H9 (cell line): Measurements from ENCODE around the gene MON2. TPM values are rescaled to one million over a fixed set of nuclear protein-coding genes. Genes with fewer than 3 reads are reported as not detected.

ENCODE experiments used
- DNase-seq: peaks from one replicate; pipeline ENCODE4 v3.0.0-alpha.2; 2017
- H2AFZ ChIP-seq: one replicate; pipeline ENCODE4 v1.6.1; 2013; ENCODE audit warnings: mild to moderate bottlenecking, low read length, control low read depth, moderate library complexity
- H2AK5ac ChIP-seq: 2 replicates; pipeline ENCODE4 v1.6.1; 2013; ENCODE audit warnings: low read length, control low read depth, mixed read lengths; ENCODE audit not compliant: insufficient read length
- H2BK120ac ChIP-seq: one replicate; pipeline ENCODE4 v1.6.1; 2013; ENCODE audit warnings: low read depth, mild to moderate bottlenecking, low read length, control low read depth, inconsistent platforms; ENCODE audit not compliant: poor library complexity, severe bottlenecking
- H2BK12ac ChIP-seq: 2 replicates; pipeline ENCODE4 v1.6.1; 2013; ENCODE audit warnings: low read length, control low read depth, mixed read lengths, low read depth; ENCODE audit not compliant: insufficient read length
- H2BK15ac ChIP-seq: 2 replicates; pipeline ENCODE4 v1.6.1; 2013; ENCODE audit warnings: low read depth, low read length, control low read depth
- H2BK20ac ChIP-seq: one replicate; pipeline ENCODE4 v1.6.1; 2013; ENCODE audit warnings: low read depth, mild to moderate bottlenecking, low read length, control low read depth, inconsistent platforms; ENCODE audit not compliant: poor library complexity, severe bottlenecking
- H2BK5ac ChIP-seq: 2 replicates; pipeline ENCODE4 v1.6.1; 2013; ENCODE audit warnings: low read length, control low read depth, mixed read lengths; ENCODE audit not compliant: insufficient read length
- H3K14ac ChIP-seq: 2 replicates; pipeline ENCODE4 v1.6.1; 2013; ENCODE audit warnings: low read length, control low read depth; ENCODE audit not compliant: insufficient read depth
- H3K18ac ChIP-seq: 2 replicates; pipeline ENCODE4 v1.6.1; 2013; ENCODE audit warnings: low read depth, mild to moderate bottlenecking, mixed read lengths, low read length, control low read depth; ENCODE audit not compliant: insufficient read length
- H3K23ac ChIP-seq: 2 replicates; pipeline ENCODE4 v1.6.1; 2013; ENCODE audit warnings: low read length, control low read depth, mixed read lengths, low read depth; ENCODE audit not compliant: insufficient read length
- H3K23me2 ChIP-seq: 2 replicates; pipeline ENCODE4 v1.6.1; 2013; ENCODE audit warnings: low read depth, mild to moderate bottlenecking, mixed read lengths, low read length, control low read depth; ENCODE audit not compliant: insufficient read length, poor library complexity, severe bottlenecking
- H3K27ac ChIP-seq: 2 replicates; pipeline ENCODE4 v1.5.1; 2013; ENCODE audit warnings: low read length, control low read depth, mixed read lengths, low read depth; ENCODE audit not compliant: insufficient read length
- H3K27me3 ChIP-seq: 2 replicates; pipeline ENCODE4 v1.6.1; 2013; ENCODE audit warnings: low read length, control low read depth, inconsistent platforms; ENCODE audit not compliant: insufficient read depth
- H3K4ac ChIP-seq: 2 replicates; pipeline ENCODE4 v1.6.1; 2013; ENCODE audit warnings: low read depth, mild to moderate bottlenecking, control low read depth, inconsistent platforms, low read length, moderate library complexity
- H3K4me1 ChIP-seq: 2 replicates; pipeline ENCODE4 v1.6.1; 2013; ENCODE audit warnings: low read length, control low read depth, inconsistent platforms; ENCODE audit not compliant: insufficient read depth
- H3K4me2 ChIP-seq: 2 replicates; pipeline ENCODE4 v1.6.1; 2013; ENCODE audit warnings: low read length, control low read depth, mixed read lengths; ENCODE audit not compliant: insufficient read length, insufficient read depth
- H3K56ac ChIP-seq: 2 replicates; pipeline ENCODE4 v1.6.1; 2013; ENCODE audit warnings: low read depth, mild to moderate bottlenecking, mixed read lengths, low read length, control low read depth; ENCODE audit not compliant: insufficient read length
- H3K79me1 ChIP-seq: 2 replicates; pipeline ENCODE4 v1.6.1; 2013; ENCODE audit warnings: low read depth, mild to moderate bottlenecking, moderate library complexity, low read length, control low read depth, inconsistent platforms; ENCODE audit not compliant: insufficient read depth, poor library complexity, severe bottlenecking
- H3K79me2 ChIP-seq: 2 replicates; pipeline ENCODE4 v1.6.1; 2013; ENCODE audit warnings: low read length, control low read depth, inconsistent platforms; ENCODE audit not compliant: insufficient read depth
- H3K9ac ChIP-seq: 2 replicates; pipeline ENCODE4 v1.6.1; 2013; ENCODE audit warnings: low read length, control low read depth, mixed read lengths; ENCODE audit not compliant: insufficient read length; ENCODE audit errors: extremely low read depth
- H3K9me3 ChIP-seq: one replicate; pipeline ENCODE4 v1.6.1; 2013; ENCODE audit warnings: low read depth, low read length, inconsistent platforms; ENCODE audit not compliant: control insufficient read depth
- H3T11ph ChIP-seq: one replicate; pipeline ENCODE4 v1.6.1; 2013; ENCODE audit warnings: mild to moderate bottlenecking, low read length, control low read depth, inconsistent platforms
- H4K20me1 ChIP-seq: one replicate; pipeline ENCODE4 v1.6.1; 2013; ENCODE audit not compliant: control insufficient read depth, insufficient read length, insufficient read depth
- H4K5ac ChIP-seq: 2 replicates; pipeline ENCODE4 v1.6.1; 2013; ENCODE audit warnings: low read depth, mild to moderate bottlenecking, mixed read lengths, low read length, control low read depth; ENCODE audit not compliant: insufficient read length
- H4K8ac ChIP-seq: replicated peaks from 2 replicates; pipeline ENCODE4 v1.6.1; 2013; ENCODE audit warnings: low read length, control low read depth, mixed read lengths, low read depth; ENCODE audit not compliant: insufficient read length
- H4K91ac ChIP-seq: 2 replicates; pipeline ENCODE4 v1.6.1; 2013; ENCODE audit warnings: low read depth, mild to moderate bottlenecking, moderate library complexity, mixed read lengths, low read length, control low read depth; ENCODE audit not compliant: insufficient read length
- H3K27ac Mint-ChIP-seq, 3 experiments: 2 replicates in 2 of 3; 3 replicates in 1 of 3; pipeline ENCODE4 v1.8.0; 2020 to 2021; ENCODE audit warnings: mixed read lengths in 3 of 3, mild to moderate bottlenecking in 1 of 3, moderate library complexity in 1 of 3
- H3K27me3 Mint-ChIP-seq: 2 replicates; pipeline ENCODE4 v1.8.0; 2021; ENCODE audit warnings: low read depth, mild to moderate bottlenecking, moderate library complexity, mixed read lengths
- H3K36me3 Mint-ChIP-seq, 3 experiments: 2 replicates in 2 of 3; 3 replicates in 1 of 3; pipeline ENCODE4 v1.8.0; 2020 to 2021; ENCODE audit warnings: low read depth in 3 of 3, mixed read lengths in 3 of 3; ENCODE audit not compliant: insufficient read depth in 1 of 3
- H3K4me1 Mint-ChIP-seq, 2 experiments: 2 replicates each; pipeline ENCODE4 v1.8.0; 2020; ENCODE audit warnings: mixed read lengths in 2 of 2
- H3K4me3 Mint-ChIP-seq, 2 experiments: 2 replicates in 1 of 2; 3 replicates in 1 of 2; pipeline ENCODE4 v1.8.0; 2020 to 2021; ENCODE audit warnings: mild to moderate bottlenecking in 2 of 2, mixed read lengths in 2 of 2, moderate library complexity in 1 of 2
- H3K9me3 Mint-ChIP-seq, 2 experiments: 2 replicates in 1 of 2; 3 replicates in 1 of 2; pipeline ENCODE4 v1.8.0; 2020; ENCODE audit warnings: mild to moderate bottlenecking in 2 of 2, mixed read lengths in 2 of 2, moderate library complexity in 1 of 2
- WGBS: extraction: QIAGEN DNeasy Blood & Tissue Kit; methylation state at CpG from one replicate; pipeline ENCODE4 v1.1.7; 2013; ENCODE audit warnings: missing lambda C conversion rate, low lambda C conversion rate, mixed read lengths; ENCODE audit not compliant: insufficient read length; ENCODE audit errors: extremely low coverage; 5-methylcytosine and 5-hydroxymethylcytosine counted together
- total RNA-seq: library from RNA; stranded (reverse); gene quantifications from 2 replicates; pipeline ENCODE4 v1.2.1, GENCODE V29; 2021
- TF ChIP-seq, protein P1 (sequence below): fragments of 200-600 bp; sonication (generic); conservative IDR thresholded peaks from 3 replicates; pipeline ENCODE4 v1.8.0; 2021; ENCODE audit warnings: antibody characterized with exemption, mild to moderate bottlenecking

MON2 gene
- total RNA-seq, 1 experiment from 2014 or later: 21.9 TPM

GRCh38 chr12:62613081-62613480 lies 146.5 kb downstream of the MON2 start:
- Histone ChIP-seq H4K91ac (no peak overlapping the region), H3K79me2 (no peaks in the 10 kb centered on the region), H3K9me3 (no peaks in the 10 kb centered on the region), H2BK5ac (no peak overlapping the region), H3K9ac (no peak overlapping the region), H3K23ac (no peak overlapping the region), H2AFZ (no peak overlapping the region), H3K27ac (no peak overlapping the region), H4K8ac (no peak overlapping the region), H3K23me2 (no peaks in the 10 kb centered on the region), H2AK5ac (no peak overlapping the region), H3K4me1 (no peaks in the 10 kb centered on the region), H2BK120ac (no peak overlapping the region), H4K5ac (no peak overlapping the region), H2BK20ac (no peak overlapping the region), H2BK12ac (no peak overlapping the region), H3T11ph (no peak overlapping the region), H4K20me1 (no peaks in the 10 kb centered on the region), H3K79me1 (no peaks in the 10 kb centered on the region), H3K14ac (no peak overlapping the region), H3K4ac (no peak overlapping the region), H2BK15ac (no peak overlapping the region), H3K27me3 (no peaks in the 10 kb centered on the region), H3K4me2 (no peak overlapping the region), H3K18ac (no peak overlapping the region), H3K56ac (no peak overlapping the region)
- no CpG with 5 or more reads among the region's 1 CpG for WGBS
- no peak for DNase-seq
- Mint-ChIP-seq H3K4me3 (no peak overlapping the region), H3K36me3 (no peaks in the 10 kb centered on the region; a peak in 2 of 7 replicates), H3K4me1 (peaks cover 7% of the 10 kb centered on the region in 2 experiments), H3K9me3 (no peaks in the 10 kb centered on the region), H3K27me3 (no peaks in the 10 kb centered on the region), H3K27ac (no peak overlapping the region)
- TF ChIP-seq, protein P1, sequence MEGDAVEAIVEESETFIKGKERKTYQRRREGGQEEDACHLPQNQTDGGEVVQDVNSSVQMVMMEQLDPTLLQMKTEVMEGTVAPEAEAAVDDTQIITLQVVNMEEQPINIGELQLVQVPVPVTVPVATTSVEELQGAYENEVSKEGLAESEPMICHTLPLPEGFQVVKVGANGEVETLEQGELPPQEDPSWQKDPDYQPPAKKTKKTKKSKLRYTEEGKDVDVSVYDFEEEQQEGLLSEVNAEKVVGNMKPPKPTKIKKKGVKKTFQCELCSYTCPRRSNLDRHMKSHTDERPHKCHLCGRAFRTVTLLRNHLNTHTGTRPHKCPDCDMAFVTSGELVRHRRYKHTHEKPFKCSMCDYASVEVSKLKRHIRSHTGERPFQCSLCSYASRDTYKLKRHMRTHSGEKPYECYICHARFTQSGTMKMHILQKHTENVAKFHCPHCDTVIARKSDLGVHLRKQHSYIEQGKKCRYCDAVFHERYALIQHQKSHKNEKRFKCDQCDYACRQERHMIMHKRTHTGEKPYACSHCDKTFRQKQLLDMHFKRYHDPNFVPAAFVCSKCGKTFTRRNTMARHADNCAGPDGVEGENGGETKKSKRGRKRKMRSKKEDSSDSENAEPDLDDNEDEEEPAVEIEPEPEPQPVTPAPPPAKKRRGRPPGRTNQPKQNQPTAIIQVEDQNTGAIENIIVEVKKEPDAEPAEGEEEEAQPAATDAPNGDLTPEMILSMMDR: no peak
